ENCODE measurements around the gene CST4. TPM values are rescaled to one million over a fixed set of nuclear protein-coding genes. Genes with fewer than 3 reads are reported as not detected.

CST4 gene
- total and polyA plus RNA-seq, 2 donors (not counting 3 experiments of a cell fraction or from before 2014, with no cell fraction given): not detected

- Histone ChIP-seq H3K36me3 (ENCODE audit: control insufficient read depth in 2 of 2, extremely low read depth in 1 of 2, insufficient read depth in 2 of 2, low read length in 2 of 2) (no peaks in the 10 kb centered on the region), H3K9me3 (replicated peaks; ENCODE audit: control insufficient read depth, insufficient read depth, low read length) (no peaks in the 10 kb centered on the region), H3K4me1 (ENCODE audit: control insufficient read depth, extremely low read depth, insufficient read depth, low read length) (no peaks in the 10 kb centered on the region), H3K27me3 (ENCODE audit: control insufficient read depth in 2 of 2, insufficient read depth in 2 of 2, low read length in 2 of 2) (peaks cover 5 to 6% of the 10 kb centered on the region in 2 experiments), H3K9me1 (replicated peaks; ENCODE audit: control insufficient read depth, extremely low read depth, insufficient read depth, low read length) (no peaks in the 10 kb centered on the region), H3K9ac (replicated peaks; ENCODE audit: extremely low read depth, insufficient read depth, low read length) (no peak overlapping the region), H3K4me3 (replicated peaks in 1 of 3; ENCODE audit: insufficient read depth in 1 of 3, low read depth in 1 of 3, low read length in 3 of 3) (no peak overlapping the region), H3K4me2 (ENCODE audit: insufficient read depth, low read length) (no peak overlapping the region), H3K79me2 (ENCODE audit: control insufficient read depth, insufficient read depth, low read length) (no peaks in the 10 kb centered on the region), H3K27ac (ENCODE audit: insufficient read depth, low read depth, low read length) (no peak overlapping the region), H2AFZ (ENCODE audit: low read depth, low read length) (no peak overlapping the region), H4K20me1 (replicated peaks; ENCODE audit: control insufficient read depth, extremely low read depth, insufficient read depth, low read length) (no peaks in the 10 kb centered on the region)
- DNase-seq (ENCODE audit: low read depth, low spot score): no peak
- POLR2A ChIA-PET: no interaction called here
- intact Hi-C loops (cut with micrococcal nuclease): no loop called here
- TF ChIP-seq FOS (IDR thresholded peaks at IDR 0.05; ENCODE audit: borderline replicate concordance, insufficient read depth, low read length) (no peak), EZH2 (IDR thresholded peaks at IDR 0.05; ENCODE audit: borderline replicate concordance, low read depth, low read length, severe bottlenecking) (no peak), POLR2A (IDR thresholded peaks at IDR 0.05; ENCODE audit: low read depth, low read length) (no peak), MAX (IDR thresholded peaks at IDR 0.05; ENCODE audit: insufficient read depth, insufficient read length) (no peak), MYC (IDR thresholded peaks at IDR 0.05; ENCODE audit: low read depth, low read length) (no peak), JUN (IDR thresholded peaks at IDR 0.05; ENCODE audit: borderline replicate concordance, insufficient read depth, insufficient read length, low read depth) (no peak), GATA2 (IDR thresholded peaks at IDR 0.05; ENCODE audit: insufficient read depth, insufficient read length, low read depth, low read length) (no peak), POLR2AphosphoS5 (IDR thresholded peaks at IDR 0.05; ENCODE audit: insufficient read depth, low read depth, low read length) (no peak)
- TF ChIP-seq, protein P1, sequence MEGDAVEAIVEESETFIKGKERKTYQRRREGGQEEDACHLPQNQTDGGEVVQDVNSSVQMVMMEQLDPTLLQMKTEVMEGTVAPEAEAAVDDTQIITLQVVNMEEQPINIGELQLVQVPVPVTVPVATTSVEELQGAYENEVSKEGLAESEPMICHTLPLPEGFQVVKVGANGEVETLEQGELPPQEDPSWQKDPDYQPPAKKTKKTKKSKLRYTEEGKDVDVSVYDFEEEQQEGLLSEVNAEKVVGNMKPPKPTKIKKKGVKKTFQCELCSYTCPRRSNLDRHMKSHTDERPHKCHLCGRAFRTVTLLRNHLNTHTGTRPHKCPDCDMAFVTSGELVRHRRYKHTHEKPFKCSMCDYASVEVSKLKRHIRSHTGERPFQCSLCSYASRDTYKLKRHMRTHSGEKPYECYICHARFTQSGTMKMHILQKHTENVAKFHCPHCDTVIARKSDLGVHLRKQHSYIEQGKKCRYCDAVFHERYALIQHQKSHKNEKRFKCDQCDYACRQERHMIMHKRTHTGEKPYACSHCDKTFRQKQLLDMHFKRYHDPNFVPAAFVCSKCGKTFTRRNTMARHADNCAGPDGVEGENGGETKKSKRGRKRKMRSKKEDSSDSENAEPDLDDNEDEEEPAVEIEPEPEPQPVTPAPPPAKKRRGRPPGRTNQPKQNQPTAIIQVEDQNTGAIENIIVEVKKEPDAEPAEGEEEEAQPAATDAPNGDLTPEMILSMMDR (IDR thresholded peaks at IDR 0.05; ENCODE audit: extremely low read depth in 1 of 2, insufficient read depth in 1 of 2, low read depth in 1 of 2, low read length in 2 of 2): no peak
- dilution Hi-C loops (cut with MboI; ENCODE audit: extremely low pct_ligation_motif_present, low sequenced_read_pairs): no loop called here
- no TSS peak for BruUV-seq (replicated peaks)
- FAIRE-seq: no peak
- CTCF ChIA-PET: interaction anchor here (1.3 kb wide), 1 partner anchor 37 kb away, joined by 5 read pairs; no protein-coding TSS in a partner anchor
Measured at GRCh38 chr20:23705895-23706294, 17.1 kb upstream of the CST4 start.
